SU-DHL-6 (cell line): ENCODE measurements around the gene L3MBTL4.

Source experiments
- H2AFZ ChIP-seq: fragments of 200-600 bp; sonication (generic); 2 replicates; pipeline ENCODE4 v1.6.1; 2014; ENCODE audit warnings: low read depth, mild to moderate bottlenecking, moderate library complexity, mixed read lengths, antibody characterized with exemption, low read length; ENCODE audit not compliant: severe bottlenecking
- H3F3A ChIP-seq: fragments of 200-600 bp; shearing (Covaris generic); 2 replicates; pipeline ENCODE4 v1.6.0; 2016; ENCODE audit warnings: antibody characterized with exemption, mild to moderate bottlenecking; ENCODE audit not compliant: insufficient read depth
- H3K27ac ChIP-seq: fragments of 200-600 bp; sonication (generic); 2 replicates; pipeline ENCODE4 v1.5.1; 2016; ENCODE audit warnings: low read depth, mild to moderate bottlenecking, low read length, moderate library complexity, mixed read lengths
- H3K27me3 ChIP-seq: fragments of 200-600 bp; sonication (generic), shearing (Covaris generic); 2 replicates; pipeline ENCODE4 v1.6.0; 2014; ENCODE audit warnings: mild to moderate bottlenecking, low read length
- H3K36me3 ChIP-seq: fragments of 200-600 bp; sonication (generic); 2 replicates; pipeline ENCODE4 v1.6.1; 2014; ENCODE audit warnings: mild to moderate bottlenecking, low read length, mixed read lengths
- H3K4me2 ChIP-seq: fragments of 300-600, 200-600 bp; shearing (Covaris generic), sonication (generic); 2 replicates; pipeline ENCODE4 v1.6.0; 2014; ENCODE audit warnings: low read length, low read depth, mild to moderate bottlenecking; ENCODE audit not compliant: poor library complexity, severe bottlenecking
- H3K4me3 ChIP-seq: fragments of 200-600 bp; sonication (generic); 2 replicates; pipeline ENCODE4 v1.5.1; 2014; ENCODE audit warnings: antibody characterized with exemption, low read length, mild to moderate bottlenecking, mixed read lengths; ENCODE audit not compliant: insufficient read depth, poor library complexity, severe bottlenecking
- H3K79me2 ChIP-seq: fragments of 200-600 bp; sonication (generic); 2 replicates; pipeline ENCODE4 v1.6.1; 2014; ENCODE audit warnings: mild to moderate bottlenecking, low read length, moderate library complexity; ENCODE audit not compliant: insufficient read depth
- H3K9ac ChIP-seq: fragments of 200-600 bp; sonication (generic); 2 replicates; pipeline ENCODE4 v1.7.0; 2014; ENCODE audit warnings: mild to moderate bottlenecking, low read length
- H3K9me2 ChIP-seq: fragments of 200-600 bp; sonication (generic); replicated peaks from 2 replicates; pipeline ENCODE4 v1.6.1; 2014; ENCODE audit warnings: low read length; ENCODE audit not compliant: insufficient read depth
- H3K9me3 ChIP-seq: fragments of 200-600 bp; sonication (generic); 2 replicates; pipeline ENCODE4 v1.6.1; 2014; ENCODE audit warnings: low read length, mixed read lengths; ENCODE audit not compliant: insufficient read depth
- H4K20me1 ChIP-seq: fragments of 200-600 bp; sonication (generic); 2 replicates; pipeline ENCODE4 v1.6.1; 2014; ENCODE audit warnings: low read depth, mild to moderate bottlenecking, antibody characterized with exemption, low read length, moderate library complexity, mixed read lengths
- EZH2phosphoT487 ChIP-seq: fragments of 200-600 bp; sonication (generic), shearing (Covaris generic); conservative IDR thresholded peaks from 2 replicates; pipeline ENCODE4 v1.6.1; 2018; ENCODE audit warnings: mild to moderate bottlenecking, antibody characterized with exemption, low read length, moderate library complexity, mixed read lengths
- TF ChIP-seq, protein P1 (sequence below): fragments of 200-600 bp; sonication (generic); IDR thresholded peaks from one replicate; pipeline ENCODE4 v1.5.1; 2017; ENCODE audit warnings: antibody characterized with exemption, mild to moderate bottlenecking, low read length, moderate library complexity; ENCODE audit not compliant: insufficient read depth, poor library complexity, severe bottlenecking

The L3MBTL4 gene

DNA sequence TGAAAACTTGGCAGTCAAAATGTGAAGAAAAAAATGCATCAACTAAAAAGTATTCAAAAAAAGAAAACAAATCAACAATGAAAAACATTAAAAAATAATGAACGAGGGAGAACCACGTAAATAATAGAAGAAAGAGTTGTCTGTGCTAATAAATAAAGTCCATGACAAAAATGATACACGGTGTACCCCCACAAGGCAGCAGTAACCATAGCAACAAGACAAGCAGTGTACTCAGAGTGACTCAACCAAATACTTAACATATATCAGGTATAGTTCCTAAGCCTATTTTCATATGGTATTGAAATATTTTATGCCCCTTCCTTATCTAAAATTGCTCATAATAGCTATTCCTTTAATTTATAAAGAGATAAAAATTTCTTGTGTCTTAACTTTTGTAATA is 357.1 kb downstream of the L3MBTL4 start:
- H3K27ac ChIP-seq, result no peak overlapping the region
- no peaks in the 10 kb centered on the region for H3K79me2 ChIP-seq
- no peaks in the 10 kb centered on the region for H4K20me1 ChIP-seq
- H3K27me3 ChIP-seq, result no peaks in the 10 kb centered on the region
- no peak overlapping the region for H3K4me3 ChIP-seq
- H3K36me3 ChIP-seq, result no peaks in the 10 kb centered on the region
- no peak for TF ChIP-seq EZH2phosphoT487
- TF ChIP-seq, protein P1, sequence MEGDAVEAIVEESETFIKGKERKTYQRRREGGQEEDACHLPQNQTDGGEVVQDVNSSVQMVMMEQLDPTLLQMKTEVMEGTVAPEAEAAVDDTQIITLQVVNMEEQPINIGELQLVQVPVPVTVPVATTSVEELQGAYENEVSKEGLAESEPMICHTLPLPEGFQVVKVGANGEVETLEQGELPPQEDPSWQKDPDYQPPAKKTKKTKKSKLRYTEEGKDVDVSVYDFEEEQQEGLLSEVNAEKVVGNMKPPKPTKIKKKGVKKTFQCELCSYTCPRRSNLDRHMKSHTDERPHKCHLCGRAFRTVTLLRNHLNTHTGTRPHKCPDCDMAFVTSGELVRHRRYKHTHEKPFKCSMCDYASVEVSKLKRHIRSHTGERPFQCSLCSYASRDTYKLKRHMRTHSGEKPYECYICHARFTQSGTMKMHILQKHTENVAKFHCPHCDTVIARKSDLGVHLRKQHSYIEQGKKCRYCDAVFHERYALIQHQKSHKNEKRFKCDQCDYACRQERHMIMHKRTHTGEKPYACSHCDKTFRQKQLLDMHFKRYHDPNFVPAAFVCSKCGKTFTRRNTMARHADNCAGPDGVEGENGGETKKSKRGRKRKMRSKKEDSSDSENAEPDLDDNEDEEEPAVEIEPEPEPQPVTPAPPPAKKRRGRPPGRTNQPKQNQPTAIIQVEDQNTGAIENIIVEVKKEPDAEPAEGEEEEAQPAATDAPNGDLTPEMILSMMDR, result no peak
- H3K9me3 ChIP-seq, result no peaks in the 10 kb centered on the region
- no peaks in the 10 kb centered on the region for H3K9me2 ChIP-seq
- H3K9ac ChIP-seq, result no peak overlapping the region
- H2AFZ ChIP-seq, result no peak overlapping the region
- no peak overlapping the region for H3K4me2 ChIP-seq
- H3F3A ChIP-seq, result no peaks in the 10 kb centered on the region

DNA sequence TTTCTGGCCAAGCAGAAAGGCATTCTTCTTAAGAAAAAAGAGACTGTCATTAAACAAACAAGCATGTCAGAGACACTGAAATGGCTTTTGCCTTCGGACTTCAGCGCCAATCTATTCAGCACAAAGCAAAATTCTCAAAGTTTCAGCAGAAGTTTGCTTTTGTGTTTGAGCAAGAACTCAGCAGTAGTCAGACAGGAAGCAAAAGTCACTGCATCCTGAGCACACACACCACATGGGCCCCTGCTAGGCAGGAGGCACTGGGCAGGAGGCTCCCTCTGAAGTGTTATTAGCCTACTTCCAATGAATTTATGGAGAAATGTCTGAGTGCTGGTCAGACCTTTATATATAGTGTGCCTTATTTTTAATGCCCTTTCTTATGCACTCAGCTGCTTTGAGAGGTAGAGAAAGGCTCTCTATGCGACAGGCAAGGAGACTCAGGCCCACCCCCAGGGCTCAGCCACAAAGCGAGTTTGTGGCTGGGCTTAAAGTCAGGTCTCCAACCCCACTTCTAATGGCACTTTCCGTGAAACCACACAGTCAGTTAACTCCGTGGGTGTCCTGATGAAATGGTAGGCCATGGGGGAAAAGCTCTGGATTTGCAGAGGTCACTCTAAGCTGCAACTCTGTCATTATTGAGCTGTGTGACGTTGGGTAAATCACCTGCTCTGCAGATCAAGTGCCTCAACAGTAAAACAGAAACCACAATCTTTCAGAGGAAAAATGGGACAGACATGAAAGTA is 358.4 kb downstream of the L3MBTL4 start:
- H3K27ac ChIP-seq, result no peak overlapping the region
- no peaks in the 10 kb centered on the region for H4K20me1 ChIP-seq
- no peaks in the 10 kb centered on the region for H3F3A ChIP-seq
- no peaks in the 10 kb centered on the region for H3K9me2 ChIP-seq
- TF ChIP-seq EZH2phosphoT487, result no peak
- TF ChIP-seq, protein P1, result no peak
- no peaks in the 10 kb centered on the region for H3K36me3 ChIP-seq
- no peak overlapping the region for H3K4me2 ChIP-seq
- no peak overlapping the region for H2AFZ ChIP-seq
- H3K4me3 ChIP-seq, result no peak overlapping the region
- H3K9ac ChIP-seq, result no peak overlapping the region
- no peaks in the 10 kb centered on the region for H3K79me2 ChIP-seq
- no peaks in the 10 kb centered on the region for H3K9me3 ChIP-seq
- no peaks in the 10 kb centered on the region for H3K27me3 ChIP-seq

DNA sequence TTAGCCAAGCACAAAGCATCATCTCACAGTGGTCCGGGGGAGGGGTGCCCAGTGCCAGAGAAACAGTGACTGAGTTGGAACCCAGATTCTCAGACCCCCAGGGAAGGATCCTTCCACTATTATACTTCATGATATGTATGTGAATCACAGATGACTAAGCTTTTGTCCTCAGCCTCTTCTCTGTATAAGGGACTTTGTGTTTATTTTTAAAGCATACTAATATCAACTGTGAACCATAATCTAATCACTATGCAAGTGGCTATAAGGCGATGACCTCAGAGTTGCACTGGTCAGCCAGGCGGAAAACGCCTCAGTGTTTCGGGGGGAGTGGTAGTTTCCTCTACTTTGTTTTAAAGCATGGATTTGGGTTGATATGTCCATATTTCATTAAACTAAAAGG is 359.0 kb downstream of the L3MBTL4 start:
- no peak overlapping the region for H3K4me2 ChIP-seq
- no peaks in the 10 kb centered on the region for H3K9me3 ChIP-seq
- H3K27ac ChIP-seq, result no peak overlapping the region
- no peak overlapping the region for H3K4me3 ChIP-seq
- H3K27me3 ChIP-seq, result no peaks in the 10 kb centered on the region
- no peaks in the 10 kb centered on the region for H3F3A ChIP-seq
- no peaks in the 10 kb centered on the region for H3K36me3 ChIP-seq
- no peak overlapping the region for H2AFZ ChIP-seq
- H3K9ac ChIP-seq, result no peak overlapping the region
- H3K79me2 ChIP-seq, result no peaks in the 10 kb centered on the region
- TF ChIP-seq, protein P1, result no peak
- TF ChIP-seq EZH2phosphoT487, result no peak
- H3K9me2 ChIP-seq, result no peaks in the 10 kb centered on the region
- no peaks in the 10 kb centered on the region for H4K20me1 ChIP-seq
